Hepatocyte (in vitro differentiated cells): ENCODE data around the gene GRIK4.

ENCODE experiments used
- CTCF ChIP-seq: fragments of 200-600 bp; sonication (generic); IDR thresholded peaks from 2 replicates; pipeline ENCODE4 v1.5.1; 2016; ENCODE audit warnings: antibody characterized with exemption, mild to moderate bottlenecking; ENCODE audit not compliant: poor library complexity
- EZH2 ChIP-seq: fragments of 200-600 bp; sonication (generic); IDR thresholded peaks from 2 replicates; pipeline ENCODE4 v1.6.1; 2016; ENCODE audit warnings: antibody characterized with exemption, mild to moderate bottlenecking, borderline replicate concordance

GRCh38 chr11:120828847-120829246, 317.3 kb downstream of the GRIK4 start:
- TF ChIP-seq CTCF (no peak), EZH2 (no peak)
